Endothelial cell of umbilical vein (primary cell): ENCODE results near the gene ATP8A1. TPM values are rescaled to one million over a fixed set of nuclear protein-coding genes. Genes with fewer than 3 reads are reported as not detected.

Experiments
- BruUV-seq: library from RNA; stranded (reverse); fragments of 400-500 nt; replicated peaks from 2 replicates; lab custom pipeline; 2021; lab: Mats Ljungman, UMichigan
- CTCF ChIA-PET: fragments of 300-600, 350-600 bp; sonication (Branson Sonifier 250); formaldehyde crosslinking; loops from one replicate; lab custom pipeline; 2021; ENCODE audit warnings: antibody characterized with exemption, inconsistent platforms; lab: Charles Lee
- POLR2A ChIA-PET: fragments of 300-600, 350-600 bp; sonication (Branson Sonifier 250); formaldehyde crosslinking; loops from one replicate; lab custom pipeline; 2021; ENCODE audit warnings: antibody characterized with exemption, inconsistent platforms; lab: Charles Lee
- DNase-seq: peaks from one replicate; pipeline ENCODE4 v3.0.0-alpha.2; 2011; ENCODE audit warnings: low read depth, low spot score
- FAIRE-seq: peaks from 2 replicates; lab custom pipeline; 2011; peaks lifted over from hg19 to GRCh38; lab: Jason Lieb, UNC
- H2AFZ ChIP-seq: 2 replicates; pipeline ENCODE4 v1.6.0; 2012; ENCODE audit warnings: low read depth, low read length, control low read depth, inconsistent platforms
- H3K27ac ChIP-seq: 2 replicates; pipeline ENCODE4 v1.5.1; 2011; ENCODE audit warnings: low read depth, mild to moderate bottlenecking, control low read depth, low read length, moderate library complexity; ENCODE audit not compliant: insufficient read depth
- H3K27me3 ChIP-seq, 2 experiments: 2 replicates each; pipeline versions ENCODE4 v1.6.0 to v1.6.1; 2011; ENCODE audit warnings: low read length in 2 of 2, mixed read lengths in 1 of 2; ENCODE audit not compliant: control insufficient read depth in 2 of 2, insufficient read depth in 2 of 2
- H3K36me3 ChIP-seq, 2 experiments: 2 replicates in 1 of 2; 3 replicates in 1 of 2; pipeline ENCODE4 v1.5.1; 2011; ENCODE audit warnings: low read length in 2 of 2, mild to moderate bottlenecking in 1 of 2, moderate library complexity in 1 of 2; ENCODE audit not compliant: control insufficient read depth in 2 of 2, insufficient read depth in 2 of 2; ENCODE audit errors: extremely low read depth in 1 of 2
- H3K4me1 ChIP-seq: 3 replicates; pipeline ENCODE4 v1.5.1; 2011; ENCODE audit warnings: mild to moderate bottlenecking, low read length; ENCODE audit not compliant: control insufficient read depth, insufficient read depth; ENCODE audit errors: extremely low read depth
- H3K4me2 ChIP-seq: 2 replicates; pipeline ENCODE4 v1.6.1; 2011; ENCODE audit warnings: low read length, control low read depth, mixed read lengths; ENCODE audit not compliant: insufficient read depth
- H3K4me3 ChIP-seq, 3 experiments: fragments of 200-600 bp in 1 of 3; sonication (generic), shearing (Covaris generic) in 1 of 3; replicated peaks in 1 of 3; 2 replicates each; pipeline ENCODE4 v1.5.1; 2011 to 2016; ENCODE audit warnings: control low read depth in 3 of 3, low read length in 3 of 3, mild to moderate bottlenecking in 2 of 3, inconsistent platforms in 1 of 3, low read depth in 1 of 3, moderate library complexity in 1 of 3; ENCODE audit not compliant: insufficient read depth in 1 of 3
- H3K79me2 ChIP-seq: 2 replicates; pipeline ENCODE4 v1.6.0; 2012; ENCODE audit warnings: low read length, inconsistent platforms; ENCODE audit not compliant: control insufficient read depth, insufficient read depth
- H3K9ac ChIP-seq: replicated peaks from 2 replicates; pipeline ENCODE3; 2011; ENCODE audit warnings: low read length, control low read depth; ENCODE audit not compliant: insufficient read depth; ENCODE audit errors: extremely low read depth
- H3K9me1 ChIP-seq: replicated peaks from 3 replicates; pipeline ENCODE4 v1.6.0; 2011; ENCODE audit warnings: mild to moderate bottlenecking, low read length; ENCODE audit not compliant: control insufficient read depth, insufficient read depth; ENCODE audit errors: extremely low read depth
- H3K9me3 ChIP-seq: replicated peaks from 2 replicates; pipeline ENCODE4 v1.5.1; 2012; ENCODE audit warnings: low read length, inconsistent platforms; ENCODE audit not compliant: control insufficient read depth, insufficient read depth
- H4K20me1 ChIP-seq: replicated peaks from 2 replicates; pipeline ENCODE3; 2011; ENCODE audit warnings: mild to moderate bottlenecking, low read length; ENCODE audit not compliant: control insufficient read depth, insufficient read depth; ENCODE audit errors: extremely low read depth
- EZH2 ChIP-seq: IDR thresholded peaks from 2 replicates; pipeline ENCODE4 v1.6.1; 2012; ENCODE audit warnings: borderline replicate concordance, low read depth, mild to moderate bottlenecking, moderate library complexity, low read length, inconsistent platforms; ENCODE audit not compliant: severe bottlenecking
- FOS ChIP-seq: IDR thresholded peaks from 2 replicates; pipeline ENCODE4 v1.6.1; 2011; ENCODE audit warnings: mild to moderate bottlenecking, low read length, moderate library complexity, borderline replicate concordance; ENCODE audit not compliant: insufficient read depth
- GATA2 ChIP-seq: IDR thresholded peaks from 2 replicates; pipeline ENCODE4 v1.7.0; 2011; ENCODE audit warnings: low read depth, mild to moderate bottlenecking, moderate library complexity, mixed read lengths, low read length; ENCODE audit not compliant: insufficient read length, insufficient read depth
- JUN ChIP-seq: IDR thresholded peaks from 2 replicates; pipeline ENCODE4 v1.6.1; 2011; ENCODE audit warnings: borderline replicate concordance, low read depth; ENCODE audit not compliant: insufficient read length, insufficient read depth
- POLR2A ChIP-seq: IDR thresholded peaks from 2 replicates; pipeline ENCODE4 v1.6.1; 2012; ENCODE audit warnings: low read depth, mild to moderate bottlenecking, control low read depth, low read length
- dilution Hi-C: fragments of 300-500 bp; cut with MboI; formaldehyde crosslinking; loops from one replicate; pipeline ENCODE4 v1.15.0; 2019; ENCODE audit warnings: low sequenced_read_pairs; ENCODE audit not compliant: extremely low pct_ligation_motif_present
- intact Hi-C: fragments of 100-400 bp; cut with micrococcal nuclease; formaldehyde crosslinking; loops from one replicate; pipeline ENCODE4 v1.10.0; 2022
- polyA plus RNA-seq, 4 experiments: library from polyadenylated mRNA; depleted of rRNA in 3 of 4; stranded (reverse) in 3 of 4; unstranded in 1 of 4; fragments of >200 nt; gene quantifications; 2 replicates each; pipeline versions ENCODE4 v1.2.1 to v1.2.3, GENCODE V29; 2011 to 2012; ENCODE audit warnings: missing spikeins in 1 of 4
- total RNA-seq: library from RNA; stranded (reverse); gene quantifications from 2 replicates; pipeline ENCODE4 v1.2.3, GENCODE V29; 2021
- TF ChIP-seq, protein P1 (sequence below), 2 donors: IDR thresholded peaks; 1 replicate in 1 of 2; 2 replicates in 1 of 2; pipeline ENCODE4 v1.5.1; 2011; ENCODE audit warnings: low read length in 2 of 2, mild to moderate bottlenecking in 2 of 2, moderate library complexity in 2 of 2, control low read depth in 1 of 2, inconsistent platforms in 1 of 2, low read depth in 1 of 2; ENCODE audit not compliant: insufficient read depth in 1 of 2; ENCODE audit errors: extremely low read depth in 1 of 2
- TF ChIP-seq, protein P2 (sequence below): IDR thresholded peaks from 2 replicates; pipeline ENCODE4 v1.6.1; 2011; ENCODE audit not compliant: insufficient read depth, insufficient read length

ATP8A1 gene
- total and polyA plus RNA-seq, 2 donors (not counting 3 experiments of a cell fraction or from before 2014, with no cell fraction given) = 0.97 to 11.5 TPM

DNA sequence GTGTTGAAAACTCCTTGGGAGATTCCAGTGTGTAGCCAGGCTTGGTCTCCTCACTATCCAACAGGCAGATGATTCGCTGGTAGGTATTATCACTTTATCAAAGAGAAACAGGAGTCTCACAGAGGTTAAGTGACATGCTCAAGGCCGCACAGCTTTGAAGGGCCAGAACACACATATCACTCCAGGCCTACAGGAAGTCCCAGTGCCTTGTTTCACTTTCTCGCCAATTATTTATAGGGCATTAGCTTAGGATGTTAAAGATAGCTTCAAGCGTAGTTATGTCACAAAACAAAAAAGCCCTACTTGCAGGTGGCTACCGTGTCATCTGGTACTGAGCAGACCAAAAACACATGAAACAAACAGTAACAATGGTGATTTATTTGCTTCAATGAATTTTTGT, 13.2 kb downstream of the ATP8A1 start:
- FAIRE-seq (no peak), DNase-seq (no peak)
- no peaks in the 10 kb centered on the region for H3K9me3 ChIP-seq
- dilution Hi-C loops (no loop called here), intact Hi-C loops (no loop called here)
- no peak overlapping the region for H2AFZ ChIP-seq
- peaks cover 3% of the 10 kb centered on the region in 2 experiments for H3K27me3 ChIP-seq
- H3K79me2 ChIP-seq = no peaks in the 10 kb centered on the region
- ChIA-PET CTCF (no interaction called here), POLR2A (no interaction called here)
- no peaks in the 10 kb centered on the region for H4K20me1 ChIP-seq
- no peak overlapping the region for H3K27ac ChIP-seq
- TF ChIP-seq GATA2 (no peak), JUN (no peak), FOS (no peak), EZH2 (no peak), POLR2A (no peak)
- TF ChIP-seq, protein P1, sequence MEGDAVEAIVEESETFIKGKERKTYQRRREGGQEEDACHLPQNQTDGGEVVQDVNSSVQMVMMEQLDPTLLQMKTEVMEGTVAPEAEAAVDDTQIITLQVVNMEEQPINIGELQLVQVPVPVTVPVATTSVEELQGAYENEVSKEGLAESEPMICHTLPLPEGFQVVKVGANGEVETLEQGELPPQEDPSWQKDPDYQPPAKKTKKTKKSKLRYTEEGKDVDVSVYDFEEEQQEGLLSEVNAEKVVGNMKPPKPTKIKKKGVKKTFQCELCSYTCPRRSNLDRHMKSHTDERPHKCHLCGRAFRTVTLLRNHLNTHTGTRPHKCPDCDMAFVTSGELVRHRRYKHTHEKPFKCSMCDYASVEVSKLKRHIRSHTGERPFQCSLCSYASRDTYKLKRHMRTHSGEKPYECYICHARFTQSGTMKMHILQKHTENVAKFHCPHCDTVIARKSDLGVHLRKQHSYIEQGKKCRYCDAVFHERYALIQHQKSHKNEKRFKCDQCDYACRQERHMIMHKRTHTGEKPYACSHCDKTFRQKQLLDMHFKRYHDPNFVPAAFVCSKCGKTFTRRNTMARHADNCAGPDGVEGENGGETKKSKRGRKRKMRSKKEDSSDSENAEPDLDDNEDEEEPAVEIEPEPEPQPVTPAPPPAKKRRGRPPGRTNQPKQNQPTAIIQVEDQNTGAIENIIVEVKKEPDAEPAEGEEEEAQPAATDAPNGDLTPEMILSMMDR (IDR thresholded peaks at IDR 0.05; ENCODE audit: extremely low read depth in 1 of 2, insufficient read depth in 1 of 2, low read depth in 1 of 2, low read length in 2 of 2) = no peak
- TF ChIP-seq, protein P2, sequence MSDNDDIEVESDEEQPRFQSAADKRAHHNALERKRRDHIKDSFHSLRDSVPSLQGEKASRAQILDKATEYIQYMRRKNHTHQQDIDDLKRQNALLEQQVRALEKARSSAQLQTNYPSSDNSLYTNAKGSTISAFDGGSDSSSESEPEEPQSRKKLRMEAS = no peak
- no peaks in the 10 kb centered on the region for H3K9me1 ChIP-seq
- no peaks in the 10 kb centered on the region for H3K36me3 ChIP-seq
- H3K4me2 ChIP-seq = no peak overlapping the region
- no peak overlapping the region for H3K4me3 ChIP-seq
- no peaks in the 10 kb centered on the region for H3K4me1 ChIP-seq
- H3K9ac ChIP-seq = no peak overlapping the region
- no TSS peak for BruUV-seq
